CD14-positive monocyte (primary cell): ENCODE data around the gene ANO2. TPM values are rescaled to one million over a fixed set of nuclear protein-coding genes. Genes with fewer than 3 reads are reported as not detected.

Experiments
- DNase-seq, 3 donors: peaks; one replicate each; pipeline ENCODE4 v3.0.0-alpha.2; 2011 to 2022
- H2AFZ ChIP-seq: 2 replicates; pipeline ENCODE4 v1.6.0; 2012; ENCODE audit warnings: mild to moderate bottlenecking, low read depth, low read length, inconsistent platforms; ENCODE audit not compliant: insufficient read depth, poor library complexity, severe bottlenecking
- H3K27ac ChIP-seq, 2 donors: 1 replicate in 1 of 2; 2 replicates in 1 of 2; pipeline ENCODE4 v1.5.1; 2012 to 2013; ENCODE audit warnings: low read length in 2 of 2, control low read depth in 1 of 2, inconsistent platforms in 1 of 2, low read depth in 1 of 2, mild to moderate bottlenecking in 1 of 2
- H3K27me3 ChIP-seq, 2 donors: one replicate each; pipeline versions ENCODE4 v1.6.0 to v1.6.1; 2011 to 2013; ENCODE audit warnings: low read length in 2 of 2; ENCODE audit not compliant: control insufficient read depth in 2 of 2, insufficient read depth in 2 of 2
- H3K36me3 ChIP-seq, 2 donors: replicated peaks in 1 of 2; 1 replicate in 1 of 2; 2 replicates in 1 of 2; pipeline versions ENCODE4 v1.5.1 to v1.6.1; 2012 to 2013; ENCODE audit warnings: low read length in 2 of 2, control low read depth in 1 of 2, inconsistent platforms in 1 of 2, mild to moderate bottlenecking in 1 of 2; ENCODE audit not compliant: insufficient read depth in 2 of 2, control insufficient read depth in 1 of 2
- H3K4me1 ChIP-seq, 2 donors: 1 replicate in 1 of 2; 2 replicates in 1 of 2; pipeline versions ENCODE4 v1.5.1 to v1.6.1; 2012 to 2013; ENCODE audit warnings: low read length in 2 of 2, control low read depth in 1 of 2, inconsistent platforms in 1 of 2, mild to moderate bottlenecking in 1 of 2, moderate library complexity in 1 of 2; ENCODE audit not compliant: insufficient read depth in 2 of 2, control insufficient read depth in 1 of 2
- H3K4me2 ChIP-seq: replicated peaks from 2 replicates; pipeline ENCODE3; 2012; ENCODE audit warnings: low read length, moderate library complexity, mild to moderate bottlenecking; ENCODE audit not compliant: poor library complexity, severe bottlenecking; ENCODE audit errors: extremely low read depth
- H3K4me3 ChIP-seq, 3 experiments: fragments of 200-600 bp in 1 of 3; sonication (generic) in 1 of 3; replicated peaks in 1 of 3; 1 replicate in 2 of 3; 2 replicates in 1 of 3; pipeline ENCODE4 v1.5.1; 2011 to 2013; ENCODE audit warnings: low read length in 3 of 3, mild to moderate bottlenecking in 3 of 3, control low read depth in 2 of 3, low read depth in 2 of 3, inconsistent platforms in 1 of 3, moderate library complexity in 1 of 3
- H3K79me2 ChIP-seq: 2 replicates; pipeline ENCODE4 v1.6.0; 2012; ENCODE audit warnings: mild to moderate bottlenecking, control low read depth, inconsistent platforms, low read length, moderate library complexity; ENCODE audit not compliant: insufficient read depth
- H3K9ac ChIP-seq: 2 replicates; pipeline ENCODE4 v1.6.0; 2017; ENCODE audit warnings: low read length, mild to moderate bottlenecking; ENCODE audit not compliant: insufficient read depth, poor library complexity, severe bottlenecking
- H3K9me3 ChIP-seq, 2 donors: replicated peaks in 1 of 2; 1 replicate in 1 of 2; 2 replicates in 1 of 2; pipeline versions ENCODE4 v1.5.1 to v1.6.1; 2012 to 2013; ENCODE audit warnings: low read length in 2 of 2, control low read depth in 1 of 2; ENCODE audit not compliant: control insufficient read depth in 1 of 2, insufficient read depth in 1 of 2
- H4K20me1 ChIP-seq: 2 replicates; pipeline ENCODE4 v1.6.0; 2012; ENCODE audit warnings: mild to moderate bottlenecking, low read length, control low read depth, moderate library complexity; ENCODE audit not compliant: insufficient read depth
- H3K27ac Mint-ChIP-seq, 7 donors: one replicate each; pipeline ENCODE4 v1.8.0; 2020; ENCODE audit warnings: mild to moderate bottlenecking in 7 of 7, mixed read lengths in 7 of 7, moderate library complexity in 6 of 7, inconsistent platforms in 2 of 7
- H3K27me3 Mint-ChIP-seq, 3 donors: one replicate each; pipeline ENCODE4 v1.8.0; 2021 to 2022; ENCODE audit warnings: low read depth in 3 of 3, mild to moderate bottlenecking in 3 of 3, mixed read lengths in 3 of 3, moderate library complexity in 3 of 3, inconsistent platforms in 1 of 3
- H3K36me3 Mint-ChIP-seq, 2 donors: one replicate each; pipeline ENCODE4 v1.8.0; 2020; ENCODE audit warnings: mixed read lengths in 2 of 2, inconsistent platforms in 1 of 2, mild to moderate bottlenecking in 1 of 2
- H3K4me1 Mint-ChIP-seq: one replicate; pipeline ENCODE4 v1.8.0; 2020; ENCODE audit warnings: mild to moderate bottlenecking, mixed read lengths
- H3K4me3 Mint-ChIP-seq, 2 donors: one replicate each; pipeline ENCODE4 v1.8.0; 2020; ENCODE audit warnings: mild to moderate bottlenecking in 2 of 2, mixed read lengths in 2 of 2, moderate library complexity in 1 of 2
- H3K9me3 Mint-ChIP-seq, 7 donors: one replicate each; pipeline ENCODE4 v1.8.0; 2020 to 2022; ENCODE audit warnings: mixed read lengths in 7 of 7, mild to moderate bottlenecking in 6 of 7, moderate library complexity in 6 of 7, inconsistent platforms in 2 of 7
- WGBS: methylation state at CpG from one replicate; pipeline ENCODE4 v1.1.5; 2013; ENCODE audit warnings: missing lambda C conversion rate; ENCODE audit not compliant: insufficient coverage; 5-methylcytosine and 5-hydroxymethylcytosine counted together
- intact Hi-C, 2 donors: fragments of 100-400 bp; cut with micrococcal nuclease; formaldehyde crosslinking; loops; one replicate each; pipeline versions ENCODE4 v1.15.0 to v1.15.1; 2023
- polyA plus RNA-seq, 3 donors: library from polyadenylated mRNA; depleted of rRNA in 1 of 3; unstranded in 2 of 3; stranded (reverse) in 1 of 3; fragments of 300-500 nt in 2 of 3; fragments of >200 nt in 1 of 3; fragmentation: Illumina TruSeq in 2 of 3; gene quantifications; 1 replicate in 2 of 3; 2 replicates in 1 of 3; pipeline ENCODE4 v1.2.3, GENCODE V29; 2012 to 2021
- TF ChIP-seq, protein P1 (sequence below): fragments of 200-600 bp; IDR thresholded peaks from one replicate; pipeline ENCODE4 v1.8.0; 2022; ENCODE audit warnings: antibody characterized with exemption, mild to moderate bottlenecking

ANO2 gene
- polyA plus RNA-seq, 3 donors: not detected

DNA sequence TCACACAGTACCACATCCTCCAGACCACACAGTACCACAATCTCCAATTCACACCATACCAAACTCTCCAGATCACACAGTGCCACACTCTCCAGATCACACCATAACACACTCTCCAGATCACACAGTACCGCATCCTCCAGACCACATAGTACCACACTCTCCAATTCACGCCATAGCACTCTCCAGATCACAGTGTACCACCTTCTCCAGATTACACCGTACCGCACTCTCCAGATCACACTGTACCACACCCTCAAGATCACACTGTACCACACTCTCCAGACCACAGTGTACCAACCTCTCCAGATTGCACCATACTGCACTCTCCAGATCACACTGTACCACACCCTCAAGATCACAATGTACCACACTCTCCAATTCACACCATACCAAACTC is 328.2 kb downstream of the ANO2 start:
- TF ChIP-seq, protein P1, sequence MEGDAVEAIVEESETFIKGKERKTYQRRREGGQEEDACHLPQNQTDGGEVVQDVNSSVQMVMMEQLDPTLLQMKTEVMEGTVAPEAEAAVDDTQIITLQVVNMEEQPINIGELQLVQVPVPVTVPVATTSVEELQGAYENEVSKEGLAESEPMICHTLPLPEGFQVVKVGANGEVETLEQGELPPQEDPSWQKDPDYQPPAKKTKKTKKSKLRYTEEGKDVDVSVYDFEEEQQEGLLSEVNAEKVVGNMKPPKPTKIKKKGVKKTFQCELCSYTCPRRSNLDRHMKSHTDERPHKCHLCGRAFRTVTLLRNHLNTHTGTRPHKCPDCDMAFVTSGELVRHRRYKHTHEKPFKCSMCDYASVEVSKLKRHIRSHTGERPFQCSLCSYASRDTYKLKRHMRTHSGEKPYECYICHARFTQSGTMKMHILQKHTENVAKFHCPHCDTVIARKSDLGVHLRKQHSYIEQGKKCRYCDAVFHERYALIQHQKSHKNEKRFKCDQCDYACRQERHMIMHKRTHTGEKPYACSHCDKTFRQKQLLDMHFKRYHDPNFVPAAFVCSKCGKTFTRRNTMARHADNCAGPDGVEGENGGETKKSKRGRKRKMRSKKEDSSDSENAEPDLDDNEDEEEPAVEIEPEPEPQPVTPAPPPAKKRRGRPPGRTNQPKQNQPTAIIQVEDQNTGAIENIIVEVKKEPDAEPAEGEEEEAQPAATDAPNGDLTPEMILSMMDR: no peak
- H3K4me3 ChIP-seq: no peak overlapping the region
- no peak overlapping the region for H3K9ac ChIP-seq
- H3K4me1 ChIP-seq: no peaks in the 10 kb centered on the region
- H3K27ac Mint-ChIP-seq: no peak overlapping the region
- no peaks in the 10 kb centered on the region for H4K20me1 ChIP-seq
- H3K27ac ChIP-seq: no peak overlapping the region
- peaks cover 0 to 10% (median 5%) of the 10 kb centered on the region in 3 donors for H3K27me3 Mint-ChIP-seq
- H3K9me3 ChIP-seq: peaks cover 9 to 12% of the 10 kb centered on the region in 2 donors
- no peaks in the 10 kb centered on the region for H3K4me1 Mint-ChIP-seq
- intact Hi-C loops: no loop called here
- no peak overlapping the region for H2AFZ ChIP-seq
- H3K9me3 Mint-ChIP-seq: peaks cover 0 to 3% (median 0%) of the 10 kb centered on the region in 7 donors
- no peaks in the 10 kb centered on the region for H3K36me3 Mint-ChIP-seq
- H3K4me3 Mint-ChIP-seq: no peak overlapping the region
- H3K27me3 ChIP-seq: no peaks in the 10 kb centered on the region
- no peaks in the 10 kb centered on the region for H3K79me2 ChIP-seq
- H3K36me3 ChIP-seq: no peaks in the 10 kb centered on the region
- 93% methylated on average over 4 of the region's 4 CpGs for WGBS
- no peak for DNase-seq
- no peak overlapping the region for H3K4me2 ChIP-seq

DNA sequence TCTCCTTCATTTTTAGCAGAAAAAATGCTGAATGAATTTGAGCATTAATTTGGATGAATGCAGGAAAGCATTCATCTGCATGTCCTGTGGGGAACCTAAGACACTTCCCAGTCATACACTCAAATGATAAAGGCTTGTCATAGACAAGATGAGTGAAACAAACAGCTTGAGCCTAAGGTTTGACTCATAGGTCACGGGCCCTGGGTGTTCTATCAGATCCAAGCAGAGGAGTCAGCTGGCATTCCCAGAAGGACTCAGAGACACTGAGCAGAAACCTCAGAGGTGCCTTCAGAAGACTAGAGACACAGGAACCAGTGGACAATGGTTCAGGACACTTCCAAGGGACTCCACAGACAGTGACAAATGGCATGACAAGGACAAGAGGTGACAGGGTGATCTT is 329.3 kb downstream of the ANO2 start:
- H3K9ac ChIP-seq: no peak overlapping the region
- H3K79me2 ChIP-seq: no peaks in the 10 kb centered on the region
- Mint-ChIP-seq H3K4me3 (no peak overlapping the region), H3K27me3 (peaks cover 0 to 6% (median 5%) of the 10 kb centered on the region in 3 donors), H3K36me3 (no peaks in the 10 kb centered on the region), H3K4me1 (no peaks in the 10 kb centered on the region), H3K9me3 (peaks cover 0 to 3% (median 0%) of the 10 kb centered on the region in 7 donors), H3K27ac (no peak overlapping the region)
- H4K20me1 ChIP-seq: no peaks in the 10 kb centered on the region
- no peak overlapping the region for H3K27ac ChIP-seq
- no peak overlapping the region for H2AFZ ChIP-seq
- H3K27me3 ChIP-seq: no peaks in the 10 kb centered on the region
- no peak overlapping the region for H3K4me2 ChIP-seq
- no peaks in the 10 kb centered on the region for H3K4me1 ChIP-seq
- no peaks in the 10 kb centered on the region for H3K36me3 ChIP-seq
- peaks cover 9 to 12% of the 10 kb centered on the region in 2 donors for H3K9me3 ChIP-seq
- TF ChIP-seq, protein P1: no peak
- WGBS: 89% methylated on average over 1 of the region's 1 CpG
- DNase-seq: no peak
- intact Hi-C loops: no loop called here
- no peak overlapping the region for H3K4me3 ChIP-seq
